Mammary epithelial cell (primary cell): ENCODE results near the gene CPLANE2.

Experiments used
- EZH2 ChIP-seq: IDR thresholded peaks from 2 replicates; pipeline ENCODE4 v1.6.1; 2012; ENCODE audit warnings: low read length, inconsistent platforms, borderline replicate concordance
- TF ChIP-seq, protein P1 (sequence below), 2 donors: IDR thresholded peaks in 1 of 2; conservative IDR thresholded peaks in 1 of 2; 2 replicates each; pipeline ENCODE4 v1.5.1; 2011 to 2012; ENCODE audit warnings: inconsistent platforms in 2 of 2, low read length in 2 of 2, mild to moderate bottlenecking in 2 of 2, control low read depth in 1 of 2, low read depth in 1 of 2; ENCODE audit not compliant: insufficient read depth in 1 of 2; ENCODE audit errors: extremely low read depth in 1 of 2

DNA sequence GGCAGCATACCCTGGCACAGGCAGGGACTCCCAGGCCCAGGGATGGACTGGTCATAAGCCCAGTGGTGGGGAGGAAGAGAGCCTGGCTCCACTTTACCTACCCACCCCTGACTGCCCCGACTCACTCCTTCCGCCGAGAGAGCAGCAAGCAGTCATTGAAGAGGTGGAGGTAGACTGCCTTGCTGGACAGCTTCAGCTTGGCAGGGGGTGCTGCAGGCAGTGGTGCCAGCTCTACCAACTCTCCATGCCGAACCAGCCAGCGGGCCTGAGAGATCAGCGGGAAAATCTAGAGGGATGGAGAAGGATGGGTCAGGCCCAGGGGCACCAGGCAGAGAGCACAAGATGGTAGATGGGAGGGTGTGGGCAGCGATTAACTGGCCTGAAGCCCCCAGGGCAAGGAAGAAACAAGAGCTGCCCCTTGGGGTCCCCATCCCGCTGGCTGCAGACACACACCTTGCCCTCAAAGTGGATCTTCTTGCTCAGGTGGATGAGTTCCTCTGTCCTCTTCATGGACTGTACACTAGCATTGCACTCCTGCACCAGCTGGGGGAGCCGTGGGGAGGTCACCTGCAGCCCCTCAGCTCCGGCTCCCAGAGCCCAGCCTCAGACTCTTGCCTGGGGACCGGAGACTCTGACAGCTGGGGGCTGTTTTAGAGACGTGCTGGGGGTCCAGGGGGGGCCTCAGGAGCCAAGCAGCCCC lies 32.2 kb downstream of the CPLANE2 start:
- no peak for TF ChIP-seq EZH2
- TF ChIP-seq, protein P1, sequence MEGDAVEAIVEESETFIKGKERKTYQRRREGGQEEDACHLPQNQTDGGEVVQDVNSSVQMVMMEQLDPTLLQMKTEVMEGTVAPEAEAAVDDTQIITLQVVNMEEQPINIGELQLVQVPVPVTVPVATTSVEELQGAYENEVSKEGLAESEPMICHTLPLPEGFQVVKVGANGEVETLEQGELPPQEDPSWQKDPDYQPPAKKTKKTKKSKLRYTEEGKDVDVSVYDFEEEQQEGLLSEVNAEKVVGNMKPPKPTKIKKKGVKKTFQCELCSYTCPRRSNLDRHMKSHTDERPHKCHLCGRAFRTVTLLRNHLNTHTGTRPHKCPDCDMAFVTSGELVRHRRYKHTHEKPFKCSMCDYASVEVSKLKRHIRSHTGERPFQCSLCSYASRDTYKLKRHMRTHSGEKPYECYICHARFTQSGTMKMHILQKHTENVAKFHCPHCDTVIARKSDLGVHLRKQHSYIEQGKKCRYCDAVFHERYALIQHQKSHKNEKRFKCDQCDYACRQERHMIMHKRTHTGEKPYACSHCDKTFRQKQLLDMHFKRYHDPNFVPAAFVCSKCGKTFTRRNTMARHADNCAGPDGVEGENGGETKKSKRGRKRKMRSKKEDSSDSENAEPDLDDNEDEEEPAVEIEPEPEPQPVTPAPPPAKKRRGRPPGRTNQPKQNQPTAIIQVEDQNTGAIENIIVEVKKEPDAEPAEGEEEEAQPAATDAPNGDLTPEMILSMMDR (conservative IDR thresholded peaks at IDR 0.05 in 1 of 2, IDR thresholded peaks at IDR 0.05 in 1 of 2; ENCODE audit: extremely low read depth in 1 of 2, insufficient read depth in 1 of 2, low read depth in 1 of 2, low read length in 2 of 2) = peak; percentile 40 to 56
